ENCODE measurements around the gene TNFSF4.

TNFSF4 gene

GRCh38 chr1:173195596-173196088 lies 11.5 kb downstream of the TNFSF4 start:
- no peaks in the 10 kb centered on the region for H3K4me1 ChIP-seq (ENCODE audit: control insufficient read depth, insufficient read depth, low read length, poor library complexity, severe bottlenecking)
- no peaks in the 10 kb centered on the region for H3K27me3 ChIP-seq (replicated peaks; ENCODE audit: control insufficient read depth, insufficient read depth, low read length, poor library complexity, severe bottlenecking)
- H3K4me3 ChIP-seq (ENCODE audit: insufficient read depth, low read depth, low read length, poor library complexity, severe bottlenecking) = no peak overlapping the region
- no peaks in the 10 kb centered on the region for H3K9me3 ChIP-seq (ENCODE audit: control insufficient read depth, low read length)
- no peak overlapping the region for H3K27ac ChIP-seq (ENCODE audit: insufficient read depth, low read length, poor library complexity, severe bottlenecking)
- H3K36me3 ChIP-seq (ENCODE audit: control insufficient read depth, insufficient read depth, low read length) = no peaks in the 10 kb centered on the region
- no peak for DNase-seq

- no peak overlapping the region for H3K4me3 ChIP-seq (ENCODE audit: insufficient read depth, low read depth, low read length, poor library complexity, severe bottlenecking)
- H3K27ac ChIP-seq (ENCODE audit: insufficient read depth, low read length, poor library complexity, severe bottlenecking) = no peak overlapping the region
- H3K4me1 ChIP-seq (ENCODE audit: control insufficient read depth, insufficient read depth, low read length, poor library complexity, severe bottlenecking) = no peaks in the 10 kb centered on the region
- H3K36me3 ChIP-seq (ENCODE audit: control insufficient read depth, insufficient read depth, low read length) = no peaks in the 10 kb centered on the region
- H3K9me3 ChIP-seq (ENCODE audit: control insufficient read depth, low read length) = no peaks in the 10 kb centered on the region
- H3K27me3 ChIP-seq (replicated peaks; ENCODE audit: control insufficient read depth, insufficient read depth, low read length, poor library complexity, severe bottlenecking) = no peaks in the 10 kb centered on the region
- DNase-seq = no peak
These were observed 13.5 kb downstream of the TNFSF4 start for GRCh38 chr1:173193639-173194038.

- Histone ChIP-seq H3K27me3 (replicated peaks; ENCODE audit: control insufficient read depth, insufficient read depth, low read length, poor library complexity, severe bottlenecking) (no peaks in the 10 kb centered on the region), H3K36me3 (ENCODE audit: control insufficient read depth, insufficient read depth, low read length) (no peaks in the 10 kb centered on the region), H3K27ac (ENCODE audit: insufficient read depth, low read length, poor library complexity, severe bottlenecking) (no peak overlapping the region), H3K4me1 (ENCODE audit: control insufficient read depth, insufficient read depth, low read length, poor library complexity, severe bottlenecking) (no peaks in the 10 kb centered on the region), H3K4me3 (ENCODE audit: insufficient read depth, low read depth, low read length, poor library complexity, severe bottlenecking) (no peak overlapping the region), H3K9me3 (ENCODE audit: control insufficient read depth, low read length) (no peaks in the 10 kb centered on the region)
- DNase-seq = no peak
These were observed 16.0 kb downstream of the TNFSF4 start for GRCh38 chr1:173191011-173191705.

- H3K4me1 ChIP-seq (ENCODE audit: control insufficient read depth, insufficient read depth, low read length, poor library complexity, severe bottlenecking) = no peaks in the 10 kb centered on the region
- no peak for DNase-seq
- H3K4me3 ChIP-seq (ENCODE audit: insufficient read depth, low read depth, low read length, poor library complexity, severe bottlenecking) = no peak overlapping the region
- no peaks in the 10 kb centered on the region for H3K27me3 ChIP-seq (replicated peaks; ENCODE audit: control insufficient read depth, insufficient read depth, low read length, poor library complexity, severe bottlenecking)
- no peaks in the 10 kb centered on the region for H3K36me3 ChIP-seq (ENCODE audit: control insufficient read depth, insufficient read depth, low read length)
- no peaks in the 10 kb centered on the region for H3K9me3 ChIP-seq (ENCODE audit: control insufficient read depth, low read length)
- no peak overlapping the region for H3K27ac ChIP-seq (ENCODE audit: insufficient read depth, low read length, poor library complexity, severe bottlenecking)
These were observed 16.8 kb downstream of the TNFSF4 start for GRCh38 chr1:173190101-173190936.

- DNase-seq = no peak
- H3K4me1 ChIP-seq (ENCODE audit: control insufficient read depth, insufficient read depth, low read length, poor library complexity, severe bottlenecking) = no peaks in the 10 kb centered on the region
- no peaks in the 10 kb centered on the region for H3K36me3 ChIP-seq (ENCODE audit: control insufficient read depth, insufficient read depth, low read length)
- H3K27me3 ChIP-seq (replicated peaks; ENCODE audit: control insufficient read depth, insufficient read depth, low read length, poor library complexity, severe bottlenecking) = no peaks in the 10 kb centered on the region
- H3K4me3 ChIP-seq (ENCODE audit: insufficient read depth, low read depth, low read length, poor library complexity, severe bottlenecking) = no peak overlapping the region
- no peaks in the 10 kb centered on the region for H3K9me3 ChIP-seq (ENCODE audit: control insufficient read depth, low read length)
- no peak overlapping the region for H3K27ac ChIP-seq (ENCODE audit: insufficient read depth, low read length, poor library complexity, severe bottlenecking)
These were observed 19.4 kb downstream of the TNFSF4 start for GRCh38 chr1:173187671-173188237.

GRCh38 chr1:173181791-173182190 lies 25.3 kb downstream of the TNFSF4 start:
- no peak overlapping the region for H3K27ac ChIP-seq (ENCODE audit: insufficient read depth, low read length, poor library complexity, severe bottlenecking)
- H3K9me3 ChIP-seq (ENCODE audit: control insufficient read depth, low read length) = no peaks in the 10 kb centered on the region
- no peaks in the 10 kb centered on the region for H3K36me3 ChIP-seq (ENCODE audit: control insufficient read depth, insufficient read depth, low read length)
- H3K4me3 ChIP-seq (ENCODE audit: insufficient read depth, low read depth, low read length, poor library complexity, severe bottlenecking) = no peak overlapping the region
- no peaks in the 10 kb centered on the region for H3K4me1 ChIP-seq (ENCODE audit: control insufficient read depth, insufficient read depth, low read length, poor library complexity, severe bottlenecking)
- DNase-seq = no peak
- no peaks in the 10 kb centered on the region for H3K27me3 ChIP-seq (replicated peaks; ENCODE audit: control insufficient read depth, insufficient read depth, low read length, poor library complexity, severe bottlenecking)

- no peak for DNase-seq
- peaks cover 5% of the 10 kb centered on the region for H3K36me3 ChIP-seq (ENCODE audit: control insufficient read depth, insufficient read depth, low read length)
- no peaks in the 10 kb centered on the region for H3K4me1 ChIP-seq (ENCODE audit: control insufficient read depth, insufficient read depth, low read length, poor library complexity, severe bottlenecking)
- H3K9me3 ChIP-seq (ENCODE audit: control insufficient read depth, low read length) = no peaks in the 10 kb centered on the region
- H3K4me3 ChIP-seq (ENCODE audit: insufficient read depth, low read depth, low read length, poor library complexity, severe bottlenecking) = no peak overlapping the region
- no peaks in the 10 kb centered on the region for H3K27me3 ChIP-seq (replicated peaks; ENCODE audit: control insufficient read depth, insufficient read depth, low read length, poor library complexity, severe bottlenecking)
- H3K27ac ChIP-seq (ENCODE audit: insufficient read depth, low read length, poor library complexity, severe bottlenecking) = no peak overlapping the region
These were observed 30.9 kb downstream of the TNFSF4 start for GRCh38 chr1:173176246-173176645.

- Histone ChIP-seq H3K27ac (ENCODE audit: insufficient read depth, low read length, poor library complexity, severe bottlenecking) (no peak overlapping the region), H3K4me3 (ENCODE audit: insufficient read depth, low read depth, low read length, poor library complexity, severe bottlenecking) (no peak overlapping the region), H3K9me3 (ENCODE audit: control insufficient read depth, low read length) (no peaks in the 10 kb centered on the region), H3K4me1 (ENCODE audit: control insufficient read depth, insufficient read depth, low read length, poor library complexity, severe bottlenecking) (no peaks in the 10 kb centered on the region), H3K27me3 (replicated peaks; ENCODE audit: control insufficient read depth, insufficient read depth, low read length, poor library complexity, severe bottlenecking) (no peaks in the 10 kb centered on the region), H3K36me3 (ENCODE audit: control insufficient read depth, insufficient read depth, low read length) (peaks cover 5% of the 10 kb centered on the region)
- DNase-seq = no peak
These were observed 31.5 kb downstream of the TNFSF4 start for GRCh38 chr1:173175514-173176145.

- no peak overlapping the region for H3K4me3 ChIP-seq (ENCODE audit: insufficient read depth, low read depth, low read length, poor library complexity, severe bottlenecking)
- no peaks in the 10 kb centered on the region for H3K4me1 ChIP-seq (ENCODE audit: control insufficient read depth, insufficient read depth, low read length, poor library complexity, severe bottlenecking)
- no peaks in the 10 kb centered on the region for H3K27me3 ChIP-seq (replicated peaks; ENCODE audit: control insufficient read depth, insufficient read depth, low read length, poor library complexity, severe bottlenecking)
- peaks cover 5% of the 10 kb centered on the region for H3K36me3 ChIP-seq (ENCODE audit: control insufficient read depth, insufficient read depth, low read length)
- H3K27ac ChIP-seq (ENCODE audit: insufficient read depth, low read length, poor library complexity, severe bottlenecking) = no peak overlapping the region
- DNase-seq = no peak
- no peaks in the 10 kb centered on the region for H3K9me3 ChIP-seq (ENCODE audit: control insufficient read depth, low read length)
These were observed 33.7 kb downstream of the TNFSF4 start for GRCh38 chr1:173173388-173173787.

Data from effector memory CD4-positive, alpha-beta T cell (primary cell).